Lower lobe of right lung (tissue), 2 donors: ENCODE measurements around the gene ANKRD11. TPM values are rescaled to one million over a fixed set of nuclear protein-coding genes. Genes with fewer than 3 reads are reported as not detected.
A peak's percentile ranks its signal among the peaks of the same experiment; 100 is the strongest.
"Not testable (repeated sequence)": the region's sequence is repeated elsewhere in the genome, so short reads cannot be mapped to it uniquely, and the experiment has no call there.

ENCODE experiments used
- ATAC-seq, 2 donors: fragments of 200-7000 bp; cut with Tn5 transposase; one replicate each; pipeline ENCODE4 v1.9.1; 2020 to 2022; ENCODE audit warnings: mild to moderate bottlenecking in 2 of 2, moderate library complexity in 2 of 2
- DNase-seq: peaks from one replicate; pipeline ENCODE4 v3.0.0-alpha.2; 2020
- H3K27ac ChIP-seq: fragments of 200-600 bp; one replicate; pipeline ENCODE4 v1.8.0; 2022
- H3K27me3 ChIP-seq: fragments of 200-600 bp; one replicate; pipeline ENCODE4 v1.8.0; 2022; ENCODE audit warnings: low read depth
- H3K36me3 ChIP-seq: fragments of 200-600 bp; one replicate; pipeline ENCODE4 v1.8.0; 2022; ENCODE audit warnings: mild to moderate bottlenecking
- H3K4me1 ChIP-seq: fragments of 200-600 bp; one replicate; pipeline ENCODE4 v1.8.0; 2022
- H3K4me3 ChIP-seq: fragments of 200-600 bp; one replicate; pipeline ENCODE4 v1.8.0; 2022; ENCODE audit warnings: mild to moderate bottlenecking
- H3K9me3 ChIP-seq: fragments of 200-600 bp; one replicate; pipeline ENCODE4 v1.8.0; 2022
- CTCF ChIP-seq: fragments of 200-600 bp; IDR thresholded peaks from one replicate; pipeline ENCODE4 v1.8.0; 2022; ENCODE audit warnings: antibody characterized with exemption, mild to moderate bottlenecking
- intact Hi-C: fragments of 100-400 bp; cut with DNase I; formaldehyde crosslinking; loops from one replicate; pipeline ENCODE4 v1.11.0; 2022
- total RNA-seq: library from RNA; stranded (reverse); fragmentation: NEBNext Ultra II Directional; extraction: Animal tissue kit (Norgen Biotek cat#: 25700); gene quantifications from one replicate; pipeline ENCODE4 v1.2.1, GENCODE V29; 2021
- donor health status: DM: no; HTN: yes; CAD: no; lungs with severe emphysema.

Gene ANKRD11
- total RNA-seq, 1 donor from 2014 or later: 127 TPM

- ATAC-seq: no peak
- no peak for DNase-seq
- no peaks in the 10 kb centered on the region for H3K27me3 ChIP-seq
- no peaks in the 10 kb centered on the region for H3K9me3 ChIP-seq
- H3K4me3 ChIP-seq: no peak overlapping the region
- TF ChIP-seq CTCF: no peak
- intact Hi-C loops: no loop called here
- peaks cover 63% of the 10 kb centered on the region for H3K4me1 ChIP-seq
- no peak overlapping the region for H3K27ac ChIP-seq
- peaks cover 45% of the 10 kb centered on the region for H3K36me3 ChIP-seq
Measured at GRCh38 chr16:89311636-89312035, 178.7 kb downstream of the ANKRD11 start.

- TF ChIP-seq CTCF: no peak
- Histone ChIP-seq H3K27ac (no peak overlapping the region), H3K9me3 (no peaks in the 10 kb centered on the region), H3K27me3 (no peaks in the 10 kb centered on the region), H3K36me3 (peaks cover 41% of the 10 kb centered on the region), H3K4me3 (no peak overlapping the region), H3K4me1 (peaks cover 43% of the 10 kb centered on the region)
- ATAC-seq: no peak
- DNase-seq: no peak
- intact Hi-C loops: no loop called here
Measured at GRCh38 chr16:89309438-89310122, 180.8 kb downstream of the ANKRD11 start.

- Histone ChIP-seq H3K36me3 (peaks cover 45% of the 10 kb centered on the region), H3K27me3 (no peaks in the 10 kb centered on the region), H3K4me1 (peaks cover 38% of the 10 kb centered on the region), H3K4me3 (no peak overlapping the region), H3K27ac (no peak overlapping the region), H3K9me3 (no peaks in the 10 kb centered on the region)
- ATAC-seq (peak; percentile 28 to 36), DNase-seq (no peak)
- intact Hi-C loops: no loop called here
- peak; percentile 50 for TF ChIP-seq CTCF
Measured at GRCh38 chr16:89308391-89309333, 181.7 kb downstream of the ANKRD11 start.

GRCh38 chr16:89307421-89307805, 182.9 kb downstream of the ANKRD11 start:
- peaks cover 41% of the 10 kb centered on the region for H3K36me3 ChIP-seq
- no peak overlapping the region for H3K4me3 ChIP-seq
- H3K27ac ChIP-seq: no peak overlapping the region
- DNase-seq (no peak), ATAC-seq (no peak)
- intact Hi-C loops: no loop called here
- no peaks in the 10 kb centered on the region for H3K27me3 ChIP-seq
- no peaks in the 10 kb centered on the region for H3K9me3 ChIP-seq
- H3K4me1 ChIP-seq: peaks cover 25% of the 10 kb centered on the region
- no peak for TF ChIP-seq CTCF

- H3K9me3 ChIP-seq, DNase-seq, intact Hi-C loops, H3K4me3 ChIP-seq, H3K27me3 ChIP-seq, ATAC-seq, H3K27ac ChIP-seq: not testable (repeated sequence)
- peaks cover 31% of the 10 kb centered on the region for H3K4me1 ChIP-seq
- peaks cover 34% of the 10 kb centered on the region for H3K36me3 ChIP-seq
Measured at GRCh38 chr16:89306457-89307420, 183.6 kb downstream of the ANKRD11 start.
